Measurements from ENCODE around the gene CEP78.

The CEP78 gene

DNA sequence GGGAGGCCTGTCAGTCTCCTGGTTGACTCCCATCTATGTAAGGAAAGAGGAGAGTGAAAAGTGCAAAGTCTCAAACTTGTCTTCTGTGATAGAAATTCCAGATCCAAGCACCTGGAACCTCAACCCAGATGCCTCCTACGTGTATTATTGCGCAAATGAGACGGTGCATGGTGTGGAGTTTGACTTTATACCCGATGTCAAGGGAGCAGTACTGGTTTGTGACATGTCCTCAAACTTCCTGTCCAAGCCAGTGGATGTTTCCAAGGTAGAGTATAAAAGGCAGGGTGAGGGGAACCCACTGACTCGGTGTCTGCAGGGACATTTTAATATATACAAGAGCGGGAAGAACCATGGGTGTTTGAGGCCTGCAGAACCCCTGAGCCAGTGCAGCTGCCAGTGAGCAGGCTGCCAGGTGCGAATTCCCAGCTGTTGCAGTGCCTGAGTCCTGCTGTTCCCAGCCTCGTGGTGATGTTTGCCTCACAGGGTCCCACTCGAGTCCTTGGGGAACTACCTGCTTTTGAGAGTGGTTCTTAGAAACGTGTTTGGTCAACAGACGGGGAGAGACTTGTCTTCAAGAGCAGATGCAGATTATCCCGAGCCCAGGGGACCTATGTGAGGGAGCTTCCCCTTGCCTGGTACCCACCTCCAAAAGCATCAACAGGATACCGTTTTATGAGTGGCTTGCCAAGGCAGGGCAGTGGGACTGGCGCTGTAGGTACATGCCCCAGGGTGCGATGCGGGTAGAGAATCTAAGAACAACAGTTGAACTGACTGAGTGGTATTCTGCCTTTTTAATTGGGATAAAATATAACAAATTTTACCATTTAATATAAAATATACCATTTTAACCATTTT is 70.6 kb downstream of the CEP78 start:
- DNase-seq (ENCODE audit: low read depth in 2 of 2): no peak

- no peak for DNase-seq (ENCODE audit: low read depth in 2 of 2)
Observed at GRCh38 chr9:78307360-78307759, 71.5 kb downstream of the CEP78 start.

DNA sequence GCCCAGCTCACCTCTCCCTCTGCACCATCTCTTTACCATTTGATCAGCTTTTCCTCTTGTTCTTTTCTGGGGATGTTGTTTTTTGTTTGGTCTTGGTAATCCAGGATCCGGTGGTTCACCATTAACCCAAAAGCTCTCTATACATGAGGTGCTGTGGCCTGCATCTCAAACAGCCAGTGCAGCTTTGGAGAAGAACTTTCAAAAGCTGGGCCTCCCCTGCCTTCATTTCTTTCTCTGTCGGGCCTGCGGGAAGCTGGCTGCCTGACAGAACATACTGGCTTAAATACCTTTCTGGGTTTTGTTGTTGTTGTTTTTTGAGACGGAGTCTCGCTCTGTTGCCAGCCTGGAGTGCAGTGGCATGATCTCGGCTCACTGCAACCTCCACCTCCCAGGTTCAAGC is 73.2 kb downstream of the CEP78 start:
- DNase-seq (ENCODE audit: low read depth in 2 of 2): no peak

DNA sequence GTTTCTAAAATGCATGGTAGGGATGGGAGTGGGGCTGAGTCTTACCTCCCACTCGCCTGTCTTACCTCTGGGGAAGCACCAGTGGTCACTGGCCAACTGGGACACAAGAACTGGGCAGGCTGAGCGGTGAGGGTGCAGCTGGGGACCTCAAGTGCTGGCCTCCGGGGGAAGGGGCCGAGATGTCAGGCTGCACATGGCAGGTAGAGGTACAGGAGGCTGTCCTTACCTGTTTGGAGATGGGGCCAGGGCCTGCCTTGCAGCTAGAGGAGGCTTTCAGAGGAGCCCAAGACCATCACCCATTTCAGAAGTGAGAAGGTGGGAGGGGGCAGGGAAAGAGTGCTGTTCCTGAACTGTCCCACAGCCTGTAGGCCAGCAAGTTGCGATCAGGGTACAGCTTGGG is 75.2 kb downstream of the CEP78 start:
- no peak for DNase-seq (ENCODE audit: low read depth in 2 of 2)

GRCh38 chr9:78311886-78312524 is 76.1 kb downstream of the CEP78 start:
- DNase-seq (ENCODE audit: low read depth in 2 of 2): no peak

- no peak for DNase-seq (ENCODE audit: low read depth in 2 of 2)
Observed at GRCh38 chr9:78314550-78314949, 78.7 kb downstream of the CEP78 start.

DNA sequence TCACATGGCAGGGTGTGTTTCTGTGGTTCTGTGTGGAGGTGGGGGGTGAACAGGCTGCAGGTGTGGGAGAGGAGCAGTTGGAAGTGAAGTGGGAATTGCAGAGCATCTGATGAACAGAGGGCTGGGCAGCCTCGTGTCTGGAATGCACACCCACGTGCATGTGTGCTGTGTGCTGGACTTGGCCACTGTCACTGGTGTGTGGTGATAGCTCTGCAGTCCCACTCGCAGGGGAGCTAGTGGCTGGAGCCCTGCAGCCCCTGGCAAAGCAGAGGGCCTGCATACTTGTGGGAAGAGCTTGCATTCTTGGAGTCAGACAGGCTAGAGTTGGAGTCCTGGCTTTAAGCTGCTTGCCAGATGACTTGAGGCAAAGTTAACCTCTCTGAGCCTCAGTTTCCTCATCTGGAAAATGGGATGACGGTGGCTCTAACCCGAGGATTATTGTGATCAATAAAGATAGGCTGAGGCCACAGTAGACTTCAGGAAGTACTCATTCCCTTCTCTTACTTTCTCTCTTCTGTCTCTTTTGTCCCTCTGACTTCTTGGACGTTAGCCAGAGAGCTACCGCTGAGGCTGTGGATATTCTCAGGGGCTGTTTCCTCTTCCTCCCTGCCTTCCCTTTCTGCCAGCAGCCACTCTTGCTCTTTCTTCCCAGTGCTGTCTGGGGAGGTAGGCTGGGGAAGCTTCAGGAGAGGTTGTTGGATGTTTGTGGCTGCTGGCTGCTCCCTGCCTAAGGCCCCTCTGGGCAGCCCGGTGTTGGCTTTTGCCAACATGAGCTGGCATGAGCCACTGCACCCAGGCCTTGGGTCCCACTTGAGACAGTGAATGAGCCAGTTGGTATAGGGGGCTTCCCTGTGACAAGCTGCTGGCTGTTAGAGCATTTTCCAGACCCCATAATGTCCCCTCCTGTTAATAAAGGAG is 79.3 kb downstream of the CEP78 start:
- DNase-seq (ENCODE audit: low read depth in 2 of 2): no peak

GRCh38 chr9:78316166-78316892 is 80.5 kb downstream of the CEP78 start:
- no peak for DNase-seq (ENCODE audit: low read depth in 2 of 2)

- DNase-seq (ENCODE audit: low read depth in 2 of 2): no peak
Observed at GRCh38 chr9:78319197-78320029, 83.5 kb downstream of the CEP78 start.

DNA sequence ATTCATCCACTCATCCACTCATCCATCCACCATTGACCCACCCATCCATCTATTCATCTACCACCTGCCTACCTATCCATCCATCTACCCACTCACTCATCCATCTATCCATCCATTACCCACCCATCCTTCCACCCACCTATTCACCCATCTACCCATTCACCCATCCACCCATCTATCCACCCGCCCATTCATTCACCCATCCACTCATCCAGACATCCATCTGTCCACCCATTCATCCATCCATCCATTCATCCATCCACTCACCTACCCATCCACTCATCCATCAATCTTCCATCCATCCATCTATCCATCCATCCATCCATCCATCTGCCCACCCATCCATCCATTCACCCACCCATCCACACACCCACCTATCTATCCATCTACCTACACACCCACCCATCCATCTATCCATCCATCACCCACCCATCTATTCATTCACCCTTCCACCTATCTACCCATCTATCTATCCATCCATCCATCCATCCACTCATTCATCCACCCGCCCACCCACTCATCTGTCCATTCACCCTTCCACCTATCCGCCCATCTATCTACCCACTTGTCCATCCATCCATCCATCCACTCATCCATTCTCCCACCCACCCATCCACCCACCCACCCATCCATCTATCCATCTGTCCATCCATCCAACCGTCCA is 84.3 kb downstream of the CEP78 start:
- DNase-seq (ENCODE audit: low read depth in 2 of 2): no peak

DNA sequence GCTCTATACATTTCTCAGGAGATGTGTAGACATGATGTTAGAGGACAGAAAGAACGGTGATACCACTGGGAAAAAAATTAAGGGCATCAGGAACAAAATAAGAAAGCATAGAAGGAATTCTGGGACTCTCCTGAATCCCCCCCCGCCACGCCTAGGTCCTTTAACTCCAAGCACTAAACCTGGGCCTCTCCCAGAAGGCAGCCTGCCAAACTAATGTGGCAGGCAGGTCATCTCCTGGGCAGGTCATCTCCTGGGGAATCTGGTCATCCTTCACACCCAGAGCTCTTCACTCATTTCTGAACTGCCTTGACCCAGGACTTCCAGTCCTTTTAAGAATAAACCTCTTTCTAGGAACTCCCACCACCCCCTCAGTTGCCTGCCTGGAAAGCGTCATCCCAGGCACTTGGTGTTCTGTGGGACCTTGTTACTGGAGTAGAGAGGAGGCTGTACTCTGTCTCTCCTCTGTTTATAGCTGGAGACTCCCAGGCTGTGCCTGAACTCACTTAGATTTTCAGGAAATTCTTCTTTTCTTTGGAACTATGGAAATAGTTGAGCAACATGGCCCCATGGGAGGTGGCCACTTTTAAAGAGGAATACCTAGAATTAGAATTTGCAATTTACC is 85.1 kb downstream of the CEP78 start:
- no peak for DNase-seq (ENCODE audit: low read depth in 2 of 2)

DNA sequence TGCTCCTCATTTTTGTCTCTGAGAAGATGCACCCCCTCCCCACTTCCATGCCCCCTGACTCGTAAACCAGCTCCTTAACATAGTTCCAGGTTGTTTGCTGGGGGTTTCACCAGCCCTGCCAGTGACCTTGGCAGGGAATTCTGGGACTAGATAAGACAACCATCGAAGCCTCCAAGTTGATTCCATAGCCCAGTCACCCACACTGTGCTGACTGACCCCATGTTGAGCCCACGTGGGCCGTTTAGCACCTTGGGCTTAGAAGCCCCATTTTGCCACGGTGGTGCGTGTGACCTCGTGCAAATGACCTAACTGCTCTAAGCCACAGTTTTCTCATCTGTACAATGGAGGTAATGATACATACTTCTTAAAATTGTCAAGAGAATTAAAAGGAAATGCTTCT is 85.6 kb downstream of the CEP78 start:
- no peak for DNase-seq (ENCODE audit: low read depth in 2 of 2)

GRCh38 chr9:78324068-78324650 is 88.3 kb downstream of the CEP78 start:
- no peak for DNase-seq (ENCODE audit: low read depth in 2 of 2)

GRCh38 chr9:78324682-78325081 is 88.8 kb downstream of the CEP78 start:
- DNase-seq (ENCODE audit: low read depth in 2 of 2): no peak

DNA sequence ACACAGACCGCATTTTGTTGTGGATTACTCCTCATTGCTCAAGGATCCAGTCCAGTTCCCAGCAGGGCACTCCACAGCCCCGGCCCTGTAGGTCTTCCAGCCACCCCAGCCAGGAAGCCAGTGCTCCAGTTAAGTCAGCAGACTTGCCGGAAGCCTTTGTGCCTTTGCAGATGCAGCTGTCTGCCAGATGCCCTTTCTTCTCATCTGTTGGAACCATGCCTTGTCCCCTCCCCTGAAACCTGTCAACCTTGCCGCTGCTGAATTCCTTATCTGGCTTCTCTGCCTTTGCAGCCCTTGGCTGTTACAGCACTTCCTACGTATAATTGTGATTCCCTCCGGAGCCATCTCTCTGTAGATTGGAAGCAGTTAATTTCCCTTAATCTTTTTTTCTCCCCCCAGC is 89.5 kb downstream of the CEP78 start:
- DNase-seq (ENCODE audit: low read depth in 2 of 2): no peak

- DNase-seq (ENCODE audit: low read depth in 2 of 2): no peak
Observed at GRCh38 chr9:78325846-78326360, 90.0 kb downstream of the CEP78 start.

DNA sequence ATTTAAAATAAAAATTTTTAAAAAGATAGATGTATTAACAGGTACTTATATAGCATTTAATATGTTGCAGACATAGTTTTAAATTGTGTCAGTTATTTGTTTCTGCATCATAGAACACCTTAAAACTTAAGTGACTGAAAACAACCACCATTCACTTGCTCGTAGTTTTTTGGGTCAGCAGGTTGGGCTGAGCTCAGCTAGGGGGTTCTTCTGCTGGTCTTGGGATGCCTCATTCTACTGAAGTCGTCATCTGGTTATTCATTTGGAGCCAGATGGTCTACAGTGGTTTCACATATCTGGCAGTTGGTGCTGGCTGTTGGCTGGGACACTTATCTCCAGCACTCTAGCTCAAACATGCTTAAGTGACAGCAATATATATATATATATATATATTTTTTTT is 90.7 kb downstream of the CEP78 start:
- no peak for DNase-seq (ENCODE audit: low read depth in 2 of 2)
